OCI-LY1 (cell line): ENCODE measurements around the gene FAM161A.
"Not testable (repeated sequence)": the region's sequence is repeated elsewhere in the genome, so short reads cannot be mapped to it uniquely, and the experiment has no call there.

Experiments used
- H2AFZ ChIP-seq: fragments of 200-600 bp; sonication (generic), shearing (Covaris generic); 2 replicates; pipeline ENCODE4 v1.6.0; 2014; ENCODE audit warnings: antibody characterized with exemption, mild to moderate bottlenecking, low read length
- H3F3A ChIP-seq: fragments of 200-600 bp; sonication (generic), shearing (Covaris generic); 2 replicates; pipeline ENCODE4 v1.6.0; 2014; ENCODE audit warnings: mild to moderate bottlenecking, antibody characterized with exemption, low read length, moderate library complexity; ENCODE audit not compliant: insufficient read depth
- H3K27ac ChIP-seq: fragments of 200-600 bp; sonication (generic); 2 replicates; pipeline ENCODE4 v1.5.1; 2014; ENCODE audit warnings: low read length, mixed run types, mild to moderate bottlenecking, low read depth; ENCODE audit not compliant: poor library complexity, severe bottlenecking
- H3K27me3 ChIP-seq: fragments of 200-600 bp; sonication (generic); 2 replicates; pipeline ENCODE4 v1.6.0; 2014; ENCODE audit warnings: antibody characterized with exemption, mild to moderate bottlenecking, low read length, moderate library complexity; ENCODE audit not compliant: insufficient read depth
- H3K36me3 ChIP-seq: fragments of 200-600 bp; sonication (generic); 2 replicates; pipeline ENCODE4 v1.6.1; 2014; ENCODE audit warnings: mild to moderate bottlenecking, antibody characterized with exemption, low read length, moderate library complexity, mixed read lengths; ENCODE audit not compliant: insufficient read depth
- H3K4me1 ChIP-seq: fragments of 200-600 bp; sonication (generic); 2 replicates; pipeline ENCODE4 v1.5.1; 2014; ENCODE audit warnings: mild to moderate bottlenecking, low read length, moderate library complexity; ENCODE audit not compliant: insufficient read depth, severe bottlenecking
- H3K4me2 ChIP-seq: fragments of 200-600 bp; sonication (generic), shearing (Covaris generic); 2 replicates; pipeline ENCODE4 v1.6.1; 2014; ENCODE audit warnings: low read length
- H3K4me3 ChIP-seq: fragments of 200-600 bp; sonication (generic); 2 replicates; pipeline ENCODE4 v1.5.1; 2014; ENCODE audit warnings: low read length, low read depth, mild to moderate bottlenecking, mixed read lengths; ENCODE audit not compliant: poor library complexity, severe bottlenecking
- H3K79me2 ChIP-seq: fragments of 200-600 bp; shearing (Covaris generic); 2 replicates; pipeline ENCODE4 v1.6.1; 2016; ENCODE audit warnings: mixed run types, low read length, mixed read lengths; ENCODE audit not compliant: insufficient read depth
- H3K9ac ChIP-seq: fragments of 200-600 bp; sonication (generic), shearing (Covaris generic); 2 replicates; pipeline ENCODE4 v1.6.1; 2014; ENCODE audit warnings: mild to moderate bottlenecking, low read length, mixed read lengths
- H3K9me2 ChIP-seq: fragments of 200-600 bp; sonication (generic), shearing (Covaris generic); 2 replicates; pipeline ENCODE4 v1.6.1; 2014; ENCODE audit warnings: low read depth, mild to moderate bottlenecking, low read length, mixed read lengths
- H3K9me3 ChIP-seq: fragments of 200-600 bp; shearing (Covaris generic); 2 replicates; pipeline ENCODE4 v1.6.1; 2014; ENCODE audit warnings: low read length, mixed read lengths
- H4K20me1 ChIP-seq: fragments of 200-600 bp; sonication (generic), shearing (Covaris generic); 2 replicates; pipeline ENCODE4 v1.6.0; 2016; ENCODE audit warnings: mild to moderate bottlenecking, low read length; ENCODE audit not compliant: insufficient read depth
- CTCF ChIP-seq: fragments of 200-600 bp; sonication (generic), shearing (Covaris generic); IDR thresholded peaks from 2 replicates; pipeline ENCODE4 v1.5.1; 2017; ENCODE audit warnings: mild to moderate bottlenecking, antibody characterized with exemption, low read length, moderate library complexity, mixed read lengths
- EZH2 ChIP-seq: fragments of 200-600 bp; sonication (generic), shearing (Covaris generic); IDR thresholded peaks from 2 replicates; pipeline ENCODE4 v1.8.0; 2017; ENCODE audit warnings: borderline replicate concordance, mixed run types, mild to moderate bottlenecking, antibody characterized with exemption, low read length, moderate library complexity, mixed read lengths

The FAM161A gene

GRCh38 chr2:61882850-61883249 is 29.0 kb upstream of the FAM161A start:
- Histone ChIP-seq H3K27me3 (no peaks in the 10 kb centered on the region), H3K79me2 (peaks cover 36% of the 10 kb centered on the region), H4K20me1 (0 out of 2 replicates have a peak, but pooled peaks cover 3% of the 10 kb centered on the region), H3K4me3 (no peak overlapping the region), H3K36me3 (peaks cover 99% of the 10 kb centered on the region), H3F3A (no peaks in the 10 kb centered on the region), H3K4me1 (peaks cover 20% of the 10 kb centered on the region), H3K9me2 (no peaks in the 10 kb centered on the region), H3K4me2 (no peak overlapping the region), H3K27ac (no peak overlapping the region), H3K9ac (no peak overlapping the region), H3K9me3 (no peaks in the 10 kb centered on the region), H2AFZ (no peak overlapping the region)
- TF ChIP-seq CTCF: no peak
- TF ChIP-seq EZH2: no peak

- not testable (repeated sequence) for H3K9me3 ChIP-seq, H3K79me2 ChIP-seq, H2AFZ ChIP-seq, H3K4me2 ChIP-seq, H3K27ac ChIP-seq, H3K27me3 ChIP-seq, H4K20me1 ChIP-seq, H3K9me2 ChIP-seq, H3K4me3 ChIP-seq, H3F3A ChIP-seq, H3K4me1 ChIP-seq, H3K9ac ChIP-seq
- H3K36me3 ChIP-seq: peaks cover 100% of the 10 kb centered on the region
Measured at GRCh38 chr2:61879351-61879750, 25.5 kb upstream of the FAM161A start.

GRCh38 chr2:61878761-61879160 is 24.9 kb upstream of the FAM161A start:
- H2AFZ ChIP-seq: no peak overlapping the region
- H3K79me2 ChIP-seq: peaks cover 2% of the 10 kb centered on the region; the same call in 1 of the 2 replicates
- no peak overlapping the region for H3K4me3 ChIP-seq
- H3F3A ChIP-seq: no peaks in the 10 kb centered on the region; the same call in 1 of the 2 replicates
- no peak overlapping the region for H3K27ac ChIP-seq
- no peaks in the 10 kb centered on the region for H3K9me3 ChIP-seq
- H3K27me3 ChIP-seq: no peaks in the 10 kb centered on the region
- H4K20me1 ChIP-seq: no peaks in the 10 kb centered on the region
- H3K36me3 ChIP-seq: peaks cover 100% of the 10 kb centered on the region
- no peak overlapping the region for H3K4me2 ChIP-seq
- H3K9ac ChIP-seq: no peak overlapping the region
- no peaks in the 10 kb centered on the region for H3K9me2 ChIP-seq
- TF ChIP-seq CTCF (no peak), EZH2 (no peak)
- H3K4me1 ChIP-seq: no peaks in the 10 kb centered on the region

- no peak overlapping the region for H2AFZ ChIP-seq
- H3K4me1 ChIP-seq: no peaks in the 10 kb centered on the region
- no peak overlapping the region for H3K27ac ChIP-seq
- H3K4me2 ChIP-seq: no peak overlapping the region
- no peaks in the 10 kb centered on the region for H4K20me1 ChIP-seq
- no peaks in the 10 kb centered on the region for H3K79me2 ChIP-seq
- no peaks in the 10 kb centered on the region; the same call in 1 of the 2 replicates for H3F3A ChIP-seq
- no peaks in the 10 kb centered on the region for H3K9me3 ChIP-seq
- H3K9ac ChIP-seq: no peak overlapping the region
- H3K4me3 ChIP-seq: no peak overlapping the region
- H3K9me2 ChIP-seq: no peaks in the 10 kb centered on the region
- H3K27me3 ChIP-seq: no peaks in the 10 kb centered on the region
- TF ChIP-seq CTCF: no peak
- TF ChIP-seq EZH2: no peak
- H3K36me3 ChIP-seq: peaks cover 100% of the 10 kb centered on the region
Measured at GRCh38 chr2:61877571-61878245, 23.8 kb upstream of the FAM161A start.
